A549 (cell line): ENCODE measurements around the gene ZNF536. TPM values are rescaled to one million over a fixed set of nuclear protein-coding genes. Genes with fewer than 3 reads are reported as not detected.

ENCODE experiments used
- ATAC-seq, 2 experiments: fragments of 200-7000 bp in 1 of 2; fragments of >200 bp in 1 of 2; cut with Nextera tagmentation in 1 of 2; cut with Tn5 transposase in 1 of 2; 3 replicates each; pipeline versions ENCODE4 v1.8.0 to v1.9.1; 2018 to 2020; ENCODE audit warnings: mild to moderate bottlenecking in 1 of 2, moderate library complexity in 1 of 2
- CTCF ChIA-PET: fragments of 300-600 bp; sonication (Branson Sonifier 250); formaldehyde crosslinking; extraction: SDS; loops from one replicate; lab custom pipeline; 2021; ENCODE audit warnings: antibody characterized with exemption, inconsistent platforms; lab: Yijun Ruan, JAX
- POLR2A ChIA-PET: fragments of 350-600 bp; formaldehyde crosslinking; extraction: SDS; loops from one replicate; lab custom pipeline; 2021; ENCODE audit warnings: antibody characterized with exemption, inconsistent platforms; lab: Yijun Ruan, JAX
- DNase-seq, 2 experiments: peaks; one replicate each; pipeline versions ENCODE4 v3.0.0 to v3.0.0-alpha.2; 2011 to 2016; ENCODE audit warnings: low read depth in 1 of 2, low spot score in 1 of 2
- FAIRE-seq: peaks from 2 replicates; lab custom pipeline; 2011; peaks lifted over from hg19 to GRCh38; lab: Jason Lieb, UNC
- H3K27ac ChIP-seq, 2 experiments: fragments of >200 bp; sonication (Bioruptor Twin); formaldehyde crosslinking; 3 replicates each; pipeline ENCODE4 v1.5.1; 2016 to 2017
- H3K4me1 ChIP-seq: fragments of >200 bp; sonication (Bioruptor Twin); formaldehyde crosslinking; 3 replicates; pipeline ENCODE4 v1.6.1; 2016
- H3K4me2 ChIP-seq: fragments of >200 bp; sonication (Bioruptor Twin); formaldehyde crosslinking; 3 replicates; pipeline ENCODE4 v1.6.1; 2016
- H3K4me3 ChIP-seq: fragments of >200 bp; sonication (Bioruptor Twin); formaldehyde crosslinking; 3 replicates; pipeline ENCODE4 v1.5.1; 2016
- H3K9me3 ChIP-seq: fragments of >200 bp; sonication (Bioruptor Twin); formaldehyde crosslinking; 3 replicates; pipeline ENCODE4 v1.6.1; 2016
- BHLHE40 ChIP-seq: IDR thresholded peaks from 2 replicates; pipeline ENCODE4 v1.6.1; 2012; ENCODE audit warnings: low read depth, low read length, inconsistent platforms
- CHD2 ChIP-seq: fragments of 150-350 bp; IDR thresholded peaks from 2 replicates; pipeline ENCODE4 v1.6.1; 2014; ENCODE audit warnings: low read length; ENCODE audit not compliant: partially characterized antibody
- ELK1 ChIP-seq: fragments of 150-350 bp; IDR thresholded peaks from 2 replicates; pipeline ENCODE4 v1.6.1; 2014; ENCODE audit warnings: low read depth, mild to moderate bottlenecking, low read length
- FOSB ChIP-seq: fragments of 250-450 bp; sonication (Bioruptor Pico); IDR thresholded peaks from 2 replicates; pipeline ENCODE4 v1.5.0; 2020; ENCODE audit warnings: mild to moderate bottlenecking, moderate library complexity
- FOXS1 ChIP-seq: fragments of 250-450 bp; sonication (Bioruptor Pico); IDR thresholded peaks from 2 replicates; pipeline ENCODE4 v1.5.0; 2020; ENCODE audit warnings: mild to moderate bottlenecking, moderate library complexity
- HOXB13 ChIP-seq: fragments of 250-450 bp; sonication (Bioruptor Pico); IDR thresholded peaks from 2 replicates; pipeline ENCODE4 v1.5.0; 2020; ENCODE audit warnings: low read depth, mild to moderate bottlenecking, moderate library complexity
- HOXB5 ChIP-seq: fragments of 250-450 bp; sonication (Bioruptor Pico); IDR thresholded peaks from 2 replicates; pipeline ENCODE4 v1.5.0; 2020; ENCODE audit warnings: mild to moderate bottlenecking, moderate library complexity
- JUN ChIP-seq, 2 experiments: fragments of >200 bp; sonication (Bioruptor Twin); formaldehyde crosslinking; IDR thresholded peaks; 2 replicates in 1 of 2; 3 replicates in 1 of 2; pipeline ENCODE4 v1.6.1; 2016 to 2017
- KDM5A ChIP-seq: fragments of 200-600 bp; sonication (generic); IDR thresholded peaks from 2 replicates; pipeline ENCODE4 v1.6.1; 2016; ENCODE audit warnings: antibody characterized with exemption, mild to moderate bottlenecking
- MAFK ChIP-seq: fragments of 450-650 bp; IDR thresholded peaks from 2 replicates; pipeline ENCODE4 v1.6.1; 2014; ENCODE audit not compliant: partially characterized antibody
- MYC ChIP-seq: IDR thresholded peaks from 2 replicates; pipeline ENCODE4 v1.6.1; 2012; ENCODE audit warnings: mild to moderate bottlenecking, inconsistent platforms, low read length, improper control_type of control experiment, borderline replicate concordance
- NR3C1 ChIP-seq: fragments of >200 bp; sonication (Bioruptor Twin); formaldehyde crosslinking; IDR thresholded peaks from 3 replicates; pipeline ENCODE4 v1.6.1; 2017
- PHF8 ChIP-seq: fragments of 200-600 bp; sonication (generic); IDR thresholded peaks from 2 replicates; pipeline ENCODE4 v1.6.1; 2016; ENCODE audit warnings: low read depth, mild to moderate bottlenecking, antibody characterized with exemption, moderate library complexity, borderline replicate concordance
- RARB ChIP-seq: fragments of 250-450 bp; sonication (Bioruptor Pico); IDR thresholded peaks from 2 replicates; pipeline ENCODE4 v1.8.0; 2021; ENCODE audit warnings: mild to moderate bottlenecking, moderate library complexity
- TFCP2L1 ChIP-seq: fragments of 250-450 bp; sonication (Bioruptor Pico); IDR thresholded peaks from 2 replicates; pipeline ENCODE4 v1.5.0; 2021; ENCODE audit warnings: mild to moderate bottlenecking
- ZC3H11A ChIP-seq: fragments of 450-650 bp; IDR thresholded peaks from 2 replicates; pipeline ENCODE4 v1.6.1; 2014; ENCODE audit warnings: antibody characterized with exemption, mild to moderate bottlenecking
- ZFP36 ChIP-seq: fragments of 450-650 bp; IDR thresholded peaks from 2 replicates; pipeline ENCODE4 v1.6.1; 2014; ENCODE audit warnings: borderline replicate concordance; ENCODE audit not compliant: partially characterized antibody
- ZNF302 ChIP-seq: fragments of 250-450 bp; sonication (Bioruptor Pico); IDR thresholded peaks from 2 replicates; pipeline ENCODE4 v1.9.0; 2021; ENCODE audit warnings: inconsistent platforms, mild to moderate bottlenecking, moderate library complexity
- WGBS: methylation state at CpG from one replicate; pipeline ENCODE4 v1.1.6; 2017; ENCODE audit errors: missing lambda C conversion rate; 5-methylcytosine and 5-hydroxymethylcytosine counted together
- polyA plus RNA-seq, 4 experiments: library from polyadenylated mRNA; depleted of rRNA in 3 of 4; stranded (reverse); fragments of >200 nt; fragmentation: RNase III in 1 of 4; extraction: RNeasy Plus Mini Kit Qiagen cat#74134 plus additional on column Dnase treatment in 1 of 4; gene quantifications; 2 replicates in 3 of 4; 3 replicates in 1 of 4; pipeline ENCODE4 v1.2.3, GENCODE V29; 2011 to 2017
- TF ChIP-seq, protein P1 (sequence below): IDR thresholded peaks from 2 replicates; pipeline ENCODE4 v1.6.1; 2012; ENCODE audit warnings: low read depth, borderline replicate concordance
- TF ChIP-seq, protein P2 (sequence below): fragments of >200 bp; sonication (Bioruptor Twin); formaldehyde crosslinking; IDR thresholded peaks from 3 replicates; pipeline ENCODE4 v1.6.1; 2016

The ZNF536 gene
- polyA plus RNA-seq, 2 of the 4 experiments (the other 2 are of a cell fraction) = not detected

GRCh38 chr19:30596268-30596667, 224.1 kb downstream of the ZNF536 start:
- DNase-seq (no peak), FAIRE-seq (no peak), ATAC-seq (no peak)
- Histone ChIP-seq H3K27ac (no peak overlapping the region), H3K4me2 (no peak overlapping the region), H3K9me3 (no peaks in the 10 kb centered on the region), H3K4me1 (no peaks in the 10 kb centered on the region), H3K4me3 (no peak overlapping the region)
- TF ChIP-seq, protein P1, sequence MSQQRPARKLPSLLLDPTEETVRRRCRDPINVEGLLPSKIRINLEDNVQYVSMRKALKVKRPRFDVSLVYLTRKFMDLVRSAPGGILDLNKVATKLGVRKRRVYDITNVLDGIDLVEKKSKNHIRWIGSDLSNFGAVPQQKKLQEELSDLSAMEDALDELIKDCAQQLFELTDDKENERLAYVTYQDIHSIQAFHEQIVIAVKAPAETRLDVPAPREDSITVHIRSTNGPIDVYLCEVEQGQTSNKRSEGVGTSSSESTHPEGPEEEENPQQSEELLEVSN = no peak
- TF ChIP-seq ZFP36 = no peak
- TF ChIP-seq ZNF302 = no peak
- TF ChIP-seq, protein P2, sequence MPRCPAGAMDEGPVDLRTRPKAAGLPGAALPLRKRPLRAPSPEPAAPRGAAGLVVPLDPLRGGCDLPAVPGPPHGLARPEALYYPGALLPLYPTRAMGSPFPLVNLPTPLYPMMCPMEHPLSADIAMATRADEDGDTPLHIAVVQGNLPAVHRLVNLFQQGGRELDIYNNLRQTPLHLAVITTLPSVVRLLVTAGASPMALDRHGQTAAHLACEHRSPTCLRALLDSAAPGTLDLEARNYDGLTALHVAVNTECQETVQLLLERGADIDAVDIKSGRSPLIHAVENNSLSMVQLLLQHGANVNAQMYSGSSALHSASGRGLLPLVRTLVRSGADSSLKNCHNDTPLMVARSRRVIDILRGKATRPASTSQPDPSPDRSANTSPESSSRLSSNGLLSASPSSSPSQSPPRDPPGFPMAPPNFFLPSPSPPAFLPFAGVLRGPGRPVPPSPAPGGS = no peak
- no peak for TF ChIP-seq FOXS1
- TF ChIP-seq NR3C1 = no peak
- no peak for TF ChIP-seq FOSB (CRISPR knock-in tag)
- ChIA-PET CTCF (interaction anchor here (0.6 to 1.2 kb wide), 3 partner anchors 18 to 1859 kb away, joined by 3 read pairs; no protein-coding TSS in a partner anchor), POLR2A (no interaction called here)
- 22% methylated on average over 6 of the region's 6 CpGs for WGBS

DNA sequence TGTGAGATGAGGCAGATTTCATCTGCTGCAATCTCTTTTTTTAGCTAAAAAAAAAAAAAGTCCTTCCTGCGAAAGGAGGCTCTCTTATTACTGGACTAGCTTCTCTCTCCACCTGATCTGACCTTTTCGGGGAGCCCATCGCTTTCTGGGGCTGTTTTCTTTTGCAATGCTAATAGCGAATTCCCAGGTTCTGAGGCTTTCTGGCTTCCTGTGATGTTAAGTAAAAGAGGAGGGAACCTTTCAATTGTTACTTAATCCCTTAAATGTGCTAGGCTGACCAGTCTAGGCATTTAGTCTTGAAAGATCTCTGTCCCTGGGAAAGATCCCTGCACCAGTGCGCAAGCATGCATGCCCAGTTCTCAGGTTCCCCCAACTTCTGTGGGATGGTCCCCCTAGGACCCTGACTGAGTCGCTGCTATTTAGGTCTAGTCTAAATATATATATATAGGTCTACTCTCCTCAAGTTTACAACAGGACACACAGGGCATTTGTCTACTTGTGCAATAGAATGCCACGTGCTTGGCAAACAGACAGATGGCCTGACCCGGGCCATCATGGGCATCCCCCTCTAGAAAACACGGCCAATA, 224.7 kb downstream of the ZNF536 start:
- DNase-seq = no peak
- no peak for ATAC-seq
- TF ChIP-seq MAFK = no peak
- TF ChIP-seq ZC3H11A = no peak
- no peak for TF ChIP-seq MYC
- no peak for TF ChIP-seq RARB (CRISPR knock-in tag)
- TF ChIP-seq NR3C1 = no peak
- no peak for TF ChIP-seq JUN (IDR thresholded peaks at IDR 0.05)
- TF ChIP-seq ZNF302 = no peak
- no peak for TF ChIP-seq PHF8
- no peak for TF ChIP-seq CHD2
- no peak for TF ChIP-seq TFCP2L1 (CRISPR knock-in tag)
- Histone ChIP-seq H3K9me3 (no peaks in the 10 kb centered on the region), H3K4me2 (no peak overlapping the region), H3K27ac (no peak overlapping the region), H3K4me3 (no peak overlapping the region), H3K4me1 (no peaks in the 10 kb centered on the region)
- no peak for FAIRE-seq
- ChIA-PET POLR2A (no interaction called here), CTCF (interaction anchor here (1.2 kb wide), 1 partner anchor 18 kb away, joined by 3 read pairs; no protein-coding TSS in a partner anchor)
- WGBS = 23% methylated on average over 9 of the region's 9 CpGs

- no peak for ATAC-seq
Measured at GRCh38 chr19:30598688-30599087, 226.5 kb downstream of the ZNF536 start.

More at GRCh38 chr19:30598688-30599087, 226.5 kb downstream of the ZNF536 start:
- FAIRE-seq = no peak
- H3K4me2 ChIP-seq = no peak overlapping the region
- no peaks in the 10 kb centered on the region for H3K4me1 ChIP-seq
- no peaks in the 10 kb centered on the region for H3K9me3 ChIP-seq
- H3K4me3 ChIP-seq = no peak overlapping the region
- no peak overlapping the region for H3K27ac ChIP-seq
- POLR2A ChIA-PET = no interaction called here
- DNase-seq = no peak
- TF ChIP-seq HOXB5 (CRISPR knock-in tag) = no peak
- no peak for TF ChIP-seq FOSB (CRISPR knock-in tag)
- no peak for TF ChIP-seq HOXB13 (CRISPR knock-in tag)
- no peak for TF ChIP-seq MYC
- TF ChIP-seq ELK1 = no peak
- no peak for TF ChIP-seq KDM5A
- no peak for TF ChIP-seq BHLHE40
- TF ChIP-seq ZFP36 = no peak
- CTCF ChIA-PET = no interaction called here
